Measurements from ENCODE around the gene AP5Z1.

AP5Z1 gene

DNA sequence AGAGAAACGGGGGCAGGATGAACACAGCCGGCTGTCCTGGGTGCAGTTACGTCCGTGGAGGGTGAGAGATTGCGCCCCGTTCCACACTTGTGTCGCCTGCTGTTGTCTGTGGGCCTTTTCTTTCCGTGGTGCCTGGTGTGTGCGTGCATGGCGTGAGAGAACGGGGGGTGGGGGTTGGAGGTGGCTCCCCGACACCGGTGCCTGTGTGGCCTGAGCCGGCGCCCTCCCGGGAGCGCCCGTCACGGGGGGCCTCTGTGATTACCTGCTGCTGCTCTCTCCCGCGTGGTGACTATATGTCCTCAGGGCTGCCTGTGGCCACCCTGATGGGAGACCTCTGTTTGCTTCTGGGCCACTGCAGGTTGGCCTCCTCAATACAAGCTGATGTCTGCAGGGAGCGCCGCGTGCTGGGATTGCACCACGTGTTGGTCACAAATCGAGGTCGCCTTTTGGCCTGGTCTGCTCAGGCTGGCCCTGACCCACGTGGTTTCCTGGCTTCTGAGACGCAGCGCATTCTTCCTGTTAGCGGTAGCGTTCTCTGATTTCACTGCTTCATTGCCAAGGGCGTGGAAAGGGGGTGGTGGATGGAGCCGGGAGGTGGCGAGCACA, 10.9 kb upstream of the AP5Z1 start:
- TF ChIP-seq, protein P1, sequence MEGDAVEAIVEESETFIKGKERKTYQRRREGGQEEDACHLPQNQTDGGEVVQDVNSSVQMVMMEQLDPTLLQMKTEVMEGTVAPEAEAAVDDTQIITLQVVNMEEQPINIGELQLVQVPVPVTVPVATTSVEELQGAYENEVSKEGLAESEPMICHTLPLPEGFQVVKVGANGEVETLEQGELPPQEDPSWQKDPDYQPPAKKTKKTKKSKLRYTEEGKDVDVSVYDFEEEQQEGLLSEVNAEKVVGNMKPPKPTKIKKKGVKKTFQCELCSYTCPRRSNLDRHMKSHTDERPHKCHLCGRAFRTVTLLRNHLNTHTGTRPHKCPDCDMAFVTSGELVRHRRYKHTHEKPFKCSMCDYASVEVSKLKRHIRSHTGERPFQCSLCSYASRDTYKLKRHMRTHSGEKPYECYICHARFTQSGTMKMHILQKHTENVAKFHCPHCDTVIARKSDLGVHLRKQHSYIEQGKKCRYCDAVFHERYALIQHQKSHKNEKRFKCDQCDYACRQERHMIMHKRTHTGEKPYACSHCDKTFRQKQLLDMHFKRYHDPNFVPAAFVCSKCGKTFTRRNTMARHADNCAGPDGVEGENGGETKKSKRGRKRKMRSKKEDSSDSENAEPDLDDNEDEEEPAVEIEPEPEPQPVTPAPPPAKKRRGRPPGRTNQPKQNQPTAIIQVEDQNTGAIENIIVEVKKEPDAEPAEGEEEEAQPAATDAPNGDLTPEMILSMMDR (IDR thresholded peaks at IDR 0.05; ENCODE audit: poor library complexity, severe bottlenecking), result no peak
- H3K36me3 ChIP-seq (ENCODE audit: low read depth), result peaks cover 62% of the 10 kb centered on the region
- no peaks in the 10 kb centered on the region for H3K9me3 ChIP-seq (ENCODE audit: severe bottlenecking)

DNA sequence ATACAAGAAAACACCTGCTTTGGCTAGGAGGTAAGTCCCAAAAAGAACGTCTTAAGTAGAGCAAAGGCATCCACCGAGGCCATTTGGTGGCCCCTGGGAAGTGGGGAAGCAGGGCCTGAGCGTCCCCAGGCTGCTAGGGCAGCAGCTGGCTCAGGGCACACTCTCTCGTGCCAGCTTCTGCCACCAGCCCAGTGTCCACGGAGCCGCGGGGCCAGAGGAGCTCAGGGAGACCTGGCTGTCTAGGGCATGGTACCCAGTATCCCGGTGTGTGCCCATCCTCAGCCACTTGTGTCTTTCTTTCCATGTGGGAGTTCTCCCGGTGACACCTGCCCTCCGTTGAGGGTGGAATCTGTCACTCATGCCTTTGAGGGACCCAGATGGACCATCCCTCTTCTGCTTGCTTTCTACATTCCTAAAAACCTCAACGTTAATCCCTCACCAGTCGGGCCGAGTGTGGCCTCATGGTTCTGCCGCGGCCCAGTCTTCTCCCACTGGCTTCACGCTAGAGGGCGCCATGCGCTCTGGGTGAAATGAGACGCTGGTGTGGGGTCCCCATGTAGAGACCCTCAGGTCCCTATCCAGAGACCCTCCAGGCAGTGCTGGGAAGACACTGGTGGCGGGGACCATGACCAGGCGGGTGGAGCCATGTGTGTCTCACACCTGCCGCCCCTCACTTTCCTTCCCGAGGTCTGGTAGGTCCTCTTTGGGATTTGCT, 9.5 kb upstream of the AP5Z1 start:
- Histone ChIP-seq H3K27me3 (ENCODE audit: insufficient read depth, poor library complexity, severe bottlenecking) (no peaks in the 10 kb centered on the region), H3K27ac (ENCODE audit: poor library complexity, severe bottlenecking) (no peak overlapping the region), H3K4me3 (ENCODE audit: severe bottlenecking) (no peak overlapping the region), H3K9me3 (ENCODE audit: severe bottlenecking) (no peaks in the 10 kb centered on the region), H3K4me1 (ENCODE audit: insufficient read depth, poor library complexity, severe bottlenecking) (no peaks in the 10 kb centered on the region), H3K36me3 (ENCODE audit: low read depth) (peaks cover 48% of the 10 kb centered on the region)
- ATAC-seq (ENCODE audit: low read depth) (no peak), DNase-seq (ENCODE audit: low spot score) (no peak)
- TF ChIP-seq, protein P1 (IDR thresholded peaks at IDR 0.05; ENCODE audit: poor library complexity, severe bottlenecking), result peak; percentile 33

More for the DNA sequence above, 10.9 kb upstream of the AP5Z1 start:
- Histone ChIP-seq H3K4me1 (ENCODE audit: insufficient read depth, poor library complexity, severe bottlenecking) (no peaks in the 10 kb centered on the region), H3K27me3 (ENCODE audit: insufficient read depth, poor library complexity, severe bottlenecking) (no peaks in the 10 kb centered on the region), H3K27ac (ENCODE audit: poor library complexity, severe bottlenecking) (no peak overlapping the region), H3K4me3 (ENCODE audit: severe bottlenecking) (no peak overlapping the region)
- DNase-seq (ENCODE audit: low spot score), result no peak
- no peak for ATAC-seq (ENCODE audit: low read depth)

DNA sequence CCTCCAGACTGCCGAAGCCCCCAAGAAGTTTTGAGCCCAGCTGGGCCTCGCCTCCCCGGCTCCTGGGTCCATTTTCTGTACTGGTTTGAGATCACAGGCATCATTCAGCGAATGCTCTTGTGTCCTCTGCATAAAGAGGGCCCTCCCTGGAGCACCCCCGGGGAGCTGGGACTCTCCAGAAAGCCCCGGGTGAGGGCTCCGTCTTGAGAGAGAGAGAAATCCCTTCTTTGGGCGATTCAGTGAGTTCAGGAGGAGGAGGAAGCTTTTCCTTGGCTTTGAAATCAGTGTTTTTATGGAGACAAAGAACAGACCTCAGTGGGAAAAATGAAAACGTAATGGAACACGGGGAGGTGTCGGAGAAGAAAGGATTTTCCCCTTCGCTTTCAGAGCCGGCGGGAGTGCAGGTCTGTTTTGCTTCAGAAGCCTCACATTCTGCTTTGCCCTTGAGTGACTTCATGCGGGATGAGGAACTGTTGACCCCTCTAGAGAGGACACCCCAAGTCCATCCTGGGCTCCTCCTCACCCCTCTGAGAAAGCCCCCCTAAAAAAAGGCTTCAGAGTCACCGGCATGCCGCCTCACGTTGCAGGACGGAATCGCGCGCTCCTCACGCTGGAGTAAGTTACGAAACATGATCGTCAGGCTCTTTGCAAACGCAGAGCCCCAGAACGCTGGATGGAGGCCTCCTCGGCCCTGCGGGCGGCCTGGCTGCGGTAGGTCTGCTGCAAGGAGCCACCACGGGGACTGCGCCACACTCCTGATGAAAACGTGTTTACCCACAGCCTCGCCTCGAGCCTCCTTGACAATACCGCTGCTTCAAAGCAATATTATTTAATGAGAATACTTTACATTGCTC, 8.5 kb upstream of the AP5Z1 start:
- Histone ChIP-seq H3K4me3 (ENCODE audit: severe bottlenecking) (no peak overlapping the region), H3K9me3 (ENCODE audit: severe bottlenecking) (no peaks in the 10 kb centered on the region), H3K36me3 (ENCODE audit: low read depth) (peaks cover 41% of the 10 kb centered on the region), H3K4me1 (ENCODE audit: insufficient read depth, poor library complexity, severe bottlenecking) (no peaks in the 10 kb centered on the region), H3K27me3 (ENCODE audit: insufficient read depth, poor library complexity, severe bottlenecking) (no peaks in the 10 kb centered on the region), H3K27ac (ENCODE audit: poor library complexity, severe bottlenecking) (no peak overlapping the region)
- ATAC-seq (ENCODE audit: low read depth), result no peak
- DNase-seq (ENCODE audit: low spot score), result no peak
- TF ChIP-seq, protein P1 (IDR thresholded peaks at IDR 0.05; ENCODE audit: poor library complexity, severe bottlenecking), result no peak

DNA sequence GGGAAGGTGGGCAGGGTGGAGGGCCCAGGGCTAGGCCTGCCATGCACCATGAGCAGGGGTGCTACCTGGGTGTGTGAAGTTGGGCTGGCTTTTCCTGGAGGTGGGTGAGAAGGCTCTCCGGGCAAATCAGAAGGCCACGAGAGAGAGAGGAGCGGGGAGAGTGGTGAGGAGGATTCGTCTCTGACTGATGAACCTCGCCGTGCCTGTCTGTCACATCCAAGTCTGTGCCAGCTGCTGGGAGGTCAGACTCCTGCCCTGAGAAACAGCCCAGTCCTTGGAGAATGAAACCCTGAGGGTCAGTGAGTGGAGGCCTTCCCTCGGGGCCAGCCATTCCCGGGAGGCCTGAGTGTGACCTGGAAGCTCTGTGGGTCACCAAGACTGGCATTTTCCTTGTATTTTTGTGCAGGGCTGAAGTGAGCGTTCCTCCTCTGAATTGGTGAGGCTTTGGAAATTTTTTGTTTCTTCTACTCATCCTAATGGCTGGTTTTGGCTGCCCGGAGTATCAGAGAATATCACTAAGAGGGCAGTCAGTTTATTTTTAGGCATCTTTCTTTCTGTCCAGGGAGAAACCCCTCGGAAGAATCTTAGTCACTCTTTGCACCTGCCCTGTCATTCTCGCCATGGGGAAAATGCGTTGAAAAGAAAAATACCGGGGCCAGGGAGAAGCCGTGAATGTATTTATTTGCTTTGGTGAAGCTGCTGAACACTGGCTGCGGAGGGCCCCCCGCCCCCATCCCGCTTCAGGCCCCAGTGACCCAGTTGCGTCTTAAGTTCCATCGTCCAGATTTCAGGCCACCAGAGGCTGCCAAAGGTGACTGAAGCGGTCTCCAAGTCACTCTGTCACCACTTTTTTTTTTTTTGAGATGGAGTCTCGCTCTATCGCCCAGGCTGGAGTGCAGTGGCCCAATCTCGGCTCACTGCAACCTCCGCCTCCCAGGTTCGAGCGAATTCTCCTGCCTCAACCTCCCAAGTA, 6.5 kb upstream of the AP5Z1 start:
- Histone ChIP-seq H3K9me3 (ENCODE audit: severe bottlenecking) (no peaks in the 10 kb centered on the region), H3K4me3 (ENCODE audit: severe bottlenecking) (no peak overlapping the region), H3K36me3 (ENCODE audit: low read depth) (peaks cover 21% of the 10 kb centered on the region), H3K27me3 (ENCODE audit: insufficient read depth, poor library complexity, severe bottlenecking) (no peaks in the 10 kb centered on the region), H3K4me1 (ENCODE audit: insufficient read depth, poor library complexity, severe bottlenecking) (no peaks in the 10 kb centered on the region), H3K27ac (ENCODE audit: poor library complexity, severe bottlenecking) (no peak overlapping the region)
- no peak for DNase-seq (ENCODE audit: low spot score)
- TF ChIP-seq, protein P1 (IDR thresholded peaks at IDR 0.05; ENCODE audit: poor library complexity, severe bottlenecking), result no peak
- no peak for ATAC-seq (ENCODE audit: low read depth)

All from RWPE2 (cell line).